Activated naive CD8-positive, alpha-beta T cell treated with anti-CD3 and anti-CD28 coated beads for 36 hours (primary cell): ENCODE results near the gene MEF2C. TPM values are rescaled to one million over a fixed set of nuclear protein-coding genes. Genes with fewer than 3 reads are reported as not detected.
A peak's percentile ranks its signal among the peaks of the same experiment; 100 is the strongest.
"Not testable (repeated sequence)": the region's sequence is repeated elsewhere in the genome, so short reads cannot be mapped to it uniquely, and the experiment has no call there.

Experiments used
- DNase-seq: peaks from one replicate; pipeline ENCODE4 v3.0.0; 2021
- H3K27ac Mint-ChIP-seq: one replicate; pipeline ENCODE4 v1.8.0; 2022; ENCODE audit warnings: mild to moderate bottlenecking, moderate library complexity, mixed read lengths
- H3K27me3 Mint-ChIP-seq: one replicate; pipeline ENCODE4 v1.8.0; 2022; ENCODE audit warnings: mild to moderate bottlenecking, mixed read lengths
- H3K36me3 Mint-ChIP-seq: one replicate; pipeline ENCODE4 v1.8.0; 2021; ENCODE audit warnings: mild to moderate bottlenecking, mixed read lengths
- H3K4me1 Mint-ChIP-seq: one replicate; pipeline ENCODE4 v1.8.0; 2021; ENCODE audit warnings: mixed read lengths
- H3K4me3 Mint-ChIP-seq: one replicate; pipeline ENCODE4 v1.8.0; 2022; ENCODE audit warnings: mild to moderate bottlenecking, moderate library complexity, mixed read lengths
- H3K9me3 Mint-ChIP-seq: one replicate; pipeline ENCODE4 v1.8.0; 2022; ENCODE audit warnings: mixed read lengths
- total RNA-seq, 2 experiments: library from RNA; stranded (reverse); gene quantifications; one replicate each; pipeline ENCODE4 v1.2.3, GENCODE V29; 2021

The MEF2C gene
- 1 to 10 TPM; 1.5 to 2.1 TPM for total RNA-seq

- H3K27me3 Mint-ChIP-seq, result peaks cover 82% of the 10 kb centered on the region
- peak within 1 kb of the TSS; percentile 62 for H3K27ac Mint-ChIP-seq
- H3K4me3 Mint-ChIP-seq, result peak within 1 kb of the TSS; percentile 88
- no peaks in the 10 kb centered on the region for H3K36me3 Mint-ChIP-seq
- H3K9me3 Mint-ChIP-seq, result no peaks in the 10 kb centered on the region
- no peak for DNase-seq
- H3K4me1 Mint-ChIP-seq, result peaks cover 31% of the 10 kb centered on the region
These were observed at the start of gene MEF2C for GRCh38 chr5:88883059-88883835. Gene MEF2C, minus strand, starts transcription at chr5:88883184. Its CDS starts 59,396 bp downstream, at chr5:88823788.

- H3K9me3 Mint-ChIP-seq, result no peaks in the 10 kb centered on the region
- DNase-seq, result no peak
- no peak overlapping the region for H3K4me3 Mint-ChIP-seq
- peaks cover 3% of the 10 kb centered on the region for H3K27me3 Mint-ChIP-seq
- H3K36me3 Mint-ChIP-seq, result no peaks in the 10 kb centered on the region
- no peaks in the 10 kb centered on the region for H3K4me1 Mint-ChIP-seq
- H3K27ac Mint-ChIP-seq, result no peak overlapping the region
These were observed 49.6 kb upstream of the MEF2C start for GRCh38 chr5:88932541-88932940.

DNA sequence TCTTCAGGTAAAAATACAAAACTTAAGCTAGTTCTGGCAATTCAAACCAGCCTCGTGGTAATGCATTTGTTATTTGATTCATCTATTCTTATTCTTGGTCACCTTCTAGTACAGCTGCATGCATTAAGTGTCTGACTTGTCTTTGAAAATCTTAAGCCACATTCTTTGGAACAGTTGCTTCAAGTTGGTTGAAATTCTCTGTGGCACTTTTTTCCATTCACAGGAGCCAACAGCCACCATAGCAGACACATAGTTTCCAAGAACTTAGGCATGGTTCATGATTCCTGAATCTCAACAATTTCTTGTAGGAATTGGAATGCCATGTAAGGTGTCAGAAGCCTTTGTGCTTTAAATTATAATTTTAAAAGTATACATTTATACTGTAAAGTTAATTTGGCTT, 47.4 kb upstream of the MEF2C start:
- Mint-ChIP-seq H3K27ac (no peak overlapping the region), H3K4me3 (no peak overlapping the region), H3K27me3 (peaks cover 5% of the 10 kb centered on the region), H3K4me1 (no peaks in the 10 kb centered on the region), H3K36me3 (no peaks in the 10 kb centered on the region), H3K9me3 (no peaks in the 10 kb centered on the region)
- no peak for DNase-seq

GRCh38 chr5:88929385-88929784, 46.4 kb upstream of the MEF2C start:
- H3K27ac Mint-ChIP-seq, result no peak overlapping the region
- no peaks in the 10 kb centered on the region for H3K36me3 Mint-ChIP-seq
- no peaks in the 10 kb centered on the region for H3K4me1 Mint-ChIP-seq
- peaks cover 9% of the 10 kb centered on the region for H3K27me3 Mint-ChIP-seq
- no peaks in the 10 kb centered on the region for H3K9me3 Mint-ChIP-seq
- DNase-seq, result no peak
- no peak overlapping the region for H3K4me3 Mint-ChIP-seq

- Mint-ChIP-seq H3K4me1 (no peaks in the 10 kb centered on the region), H3K4me3 (no peak overlapping the region), H3K27me3 (peaks cover 12% of the 10 kb centered on the region), H3K36me3 (no peaks in the 10 kb centered on the region), H3K27ac (no peak overlapping the region), H3K9me3 (no peaks in the 10 kb centered on the region)
- no peak for DNase-seq
These were observed 43.8 kb upstream of the MEF2C start for GRCh38 chr5:88926774-88927173.

DNA sequence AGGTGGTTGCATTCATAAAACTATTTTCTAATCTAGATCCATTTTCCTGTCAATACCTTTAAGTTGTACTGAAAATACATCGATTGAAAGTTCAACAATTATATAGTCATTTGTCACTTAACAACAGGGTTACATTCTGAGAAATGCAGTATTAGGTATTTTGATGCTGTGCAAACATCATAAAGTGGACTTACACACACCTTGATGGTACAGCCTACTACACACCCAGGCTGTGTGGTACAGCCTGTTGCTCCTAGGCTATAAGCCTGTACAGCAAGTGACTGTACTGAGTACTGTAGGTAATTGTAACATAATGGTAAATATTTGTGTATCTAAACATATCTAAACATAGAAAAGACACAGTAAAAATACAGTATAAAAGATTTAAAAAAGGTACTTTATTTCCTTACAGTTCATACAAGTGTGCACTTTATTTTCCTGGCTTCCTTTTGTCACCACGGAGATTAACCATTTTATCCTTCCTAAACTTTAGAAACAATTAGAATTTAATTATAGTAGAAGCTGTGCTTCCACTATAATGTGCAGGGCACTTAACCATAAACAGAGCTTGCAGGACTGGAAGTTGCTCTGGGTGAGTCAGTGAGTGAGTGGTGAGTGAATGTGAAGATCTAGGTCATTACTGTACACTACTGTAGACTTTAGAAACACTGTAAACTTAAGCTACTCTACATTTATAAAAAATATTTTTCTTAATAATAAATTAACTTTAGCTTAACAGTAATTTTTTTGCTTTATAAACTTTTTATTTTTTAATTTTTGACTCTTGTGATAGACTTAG, 42.9 kb upstream of the MEF2C start:
- no peaks in the 10 kb centered on the region for H3K4me1 Mint-ChIP-seq
- DNase-seq, result no peak
- H3K27me3 Mint-ChIP-seq, result peaks cover 15% of the 10 kb centered on the region
- H3K9me3 Mint-ChIP-seq, result no peaks in the 10 kb centered on the region
- H3K27ac Mint-ChIP-seq, result no peak overlapping the region
- no peaks in the 10 kb centered on the region for H3K36me3 Mint-ChIP-seq
- no peak overlapping the region for H3K4me3 Mint-ChIP-seq

GRCh38 chr5:88924330-88924657, 41.3 kb upstream of the MEF2C start:
- peaks cover 2% of the 10 kb centered on the region for H3K9me3 Mint-ChIP-seq
- H3K36me3 Mint-ChIP-seq, result no peaks in the 10 kb centered on the region
- no peak overlapping the region for H3K4me3 Mint-ChIP-seq
- DNase-seq, result no peak
- peaks cover 18% of the 10 kb centered on the region for H3K27me3 Mint-ChIP-seq
- no peaks in the 10 kb centered on the region for H3K4me1 Mint-ChIP-seq
- no peak overlapping the region for H3K27ac Mint-ChIP-seq

- Mint-ChIP-seq H3K27ac (no peak overlapping the region), H3K9me3 (peaks cover 2% of the 10 kb centered on the region), H3K27me3 (peaks cover 18% of the 10 kb centered on the region), H3K4me3 (no peak overlapping the region), H3K36me3 (no peaks in the 10 kb centered on the region), H3K4me1 (no peaks in the 10 kb centered on the region)
- no peak for DNase-seq
These were observed 40.8 kb upstream of the MEF2C start for GRCh38 chr5:88923623-88924329.

- H3K36me3 Mint-ChIP-seq, H3K27ac Mint-ChIP-seq, DNase-seq, H3K9me3 Mint-ChIP-seq, H3K27me3 Mint-ChIP-seq, H3K4me3 Mint-ChIP-seq, H3K4me1 Mint-ChIP-seq: not testable (repeated sequence)
These were observed 29.8 kb upstream of the MEF2C start for GRCh38 chr5:88912743-88913142.

GRCh38 chr5:88911059-88911572, 28.1 kb upstream of the MEF2C start:
- H3K4me3 Mint-ChIP-seq, H3K4me1 Mint-ChIP-seq, DNase-seq, H3K27me3 Mint-ChIP-seq, H3K9me3 Mint-ChIP-seq, H3K27ac Mint-ChIP-seq, H3K36me3 Mint-ChIP-seq: not testable (repeated sequence)

- not testable (repeated sequence) for DNase-seq, H3K27ac Mint-ChIP-seq, H3K36me3 Mint-ChIP-seq, H3K9me3 Mint-ChIP-seq, H3K4me1 Mint-ChIP-seq, H3K27me3 Mint-ChIP-seq, H3K4me3 Mint-ChIP-seq
These were observed 21.5 kb upstream of the MEF2C start for GRCh38 chr5:88904478-88904877.

- H3K4me3 Mint-ChIP-seq, H3K36me3 Mint-ChIP-seq, H3K4me1 Mint-ChIP-seq, H3K9me3 Mint-ChIP-seq, DNase-seq, H3K27ac Mint-ChIP-seq, H3K27me3 Mint-ChIP-seq: not testable (repeated sequence)
These were observed 21.0 kb upstream of the MEF2C start for GRCh38 chr5:88903966-88904365.

GRCh38 chr5:88901077-88901476, 18.1 kb upstream of the MEF2C start:
- H3K4me3 Mint-ChIP-seq, DNase-seq, H3K36me3 Mint-ChIP-seq, H3K27me3 Mint-ChIP-seq, H3K9me3 Mint-ChIP-seq, H3K27ac Mint-ChIP-seq, H3K4me1 Mint-ChIP-seq: not testable (repeated sequence)

- H3K9me3 Mint-ChIP-seq, result no peaks in the 10 kb centered on the region
- no peaks in the 10 kb centered on the region for H3K4me1 Mint-ChIP-seq
- peaks cover 3% of the 10 kb centered on the region for H3K27me3 Mint-ChIP-seq
- DNase-seq, result no peak
- H3K36me3 Mint-ChIP-seq, result no peaks in the 10 kb centered on the region
- H3K4me3 Mint-ChIP-seq, result no peak overlapping the region
- H3K27ac Mint-ChIP-seq, result no peak overlapping the region
These were observed 16.2 kb upstream of the MEF2C start for GRCh38 chr5:88899096-88899737.

- H3K27ac Mint-ChIP-seq, result no peak overlapping the region
- H3K27me3 Mint-ChIP-seq, result peaks cover 11% of the 10 kb centered on the region
- no peaks in the 10 kb centered on the region for H3K9me3 Mint-ChIP-seq
- no peak for DNase-seq
- H3K4me1 Mint-ChIP-seq, result no peaks in the 10 kb centered on the region
- H3K4me3 Mint-ChIP-seq, result no peak overlapping the region
- H3K36me3 Mint-ChIP-seq, result no peaks in the 10 kb centered on the region
These were observed 14.8 kb upstream of the MEF2C start for GRCh38 chr5:88897748-88898147.
